ACHN (cell line): ENCODE measurements around the gene AICDA.
"Not testable (repeated sequence)": the region's sequence is repeated elsewhere in the genome, so short reads cannot be mapped to it uniquely, and the experiment has no call there.

ENCODE experiments used
- DNase-seq: peaks from one replicate; pipeline ENCODE4 v3.0.0-alpha.2; 2015
- in situ Hi-C: cut with HindIII; loops from 2 replicates; pipeline ENCODE4 v1.10.0; 2017; ENCODE audit warnings: low sequenced_read_pairs, low pct_ligation_motif_present, low pct_unique_long_range_greater_than_20kb

The AICDA gene

GRCh38 chr12:8624750-8625149, 12.1 kb upstream of the AICDA start:
- in situ Hi-C loops, DNase-seq: not testable (repeated sequence)

GRCh38 chr12:8622646-8623045, 10.0 kb upstream of the AICDA start:
- in situ Hi-C loops, result no loop called here

GRCh38 chr12:8615206-8615605, 2.5 kb upstream of the AICDA start:
- in situ Hi-C loops, result no loop called here
- DNase-seq, result no peak

More at GRCh38 chr12:8622646-8623045, 10.0 kb upstream of the AICDA start:
- DNase-seq, result no peak

GRCh38 chr12:8613881-8614280, 1.2 kb upstream of the AICDA start:
- DNase-seq, in situ Hi-C loops: not testable (repeated sequence)

- in situ Hi-C loops, result no loop called here
- peak; percentile 70 for DNase-seq
These were observed 3.5 kb downstream of the AICDA start for GRCh38 chr12:8609061-8609570.

- DNase-seq, result no peak
- in situ Hi-C loops, result no loop called here
These were observed 5.8 kb downstream of the AICDA start for GRCh38 chr12:8606890-8607289.

GRCh38 chr12:8605057-8605456, 7.6 kb downstream of the AICDA start:
- in situ Hi-C loops, result no loop called here
- no peak for DNase-seq

GRCh38 chr12:8603856-8604255, 8.8 kb downstream of the AICDA start:
- DNase-seq, result peak; percentile 20
- in situ Hi-C loops, result no loop called here

- DNase-seq, result no peak
- in situ Hi-C loops, result no loop called here
These were observed 9.4 kb downstream of the AICDA start for GRCh38 chr12:8603286-8603685.

GRCh38 chr12:8596561-8596960, 16.1 kb downstream of the AICDA start:
- in situ Hi-C loops, result no loop called here

GRCh38 chr12:8594072-8594471, 18.6 kb downstream of the AICDA start:
- no peak for DNase-seq
- in situ Hi-C loops, result no loop called here

More at GRCh38 chr12:8596561-8596960, 16.1 kb downstream of the AICDA start:
- DNase-seq, result no peak

GRCh38 chr12:8593246-8593645, 19.4 kb downstream of the AICDA start:
- in situ Hi-C loops, result no loop called here
- DNase-seq, result no peak

GRCh38 chr12:8590842-8591545, 21.7 kb downstream of the AICDA start:
- in situ Hi-C loops, result no loop called here
- no peak for DNase-seq

GRCh38 chr12:8589679-8590078, 23.0 kb downstream of the AICDA start:
- in situ Hi-C loops, result no loop called here
- DNase-seq, result no peak

GRCh38 chr12:8584478-8584877, 28.2 kb downstream of the AICDA start:
- DNase-seq, in situ Hi-C loops: not testable (repeated sequence)

GRCh38 chr12:8584004-8584403, 28.7 kb downstream of the AICDA start:
- in situ Hi-C loops, result no loop called here
- DNase-seq, result no peak

GRCh38 chr12:8581098-8581784, 31.4 kb downstream of the AICDA start:
- in situ Hi-C loops, result no loop called here
- no peak for DNase-seq

GRCh38 chr12:8577879-8578278, 34.8 kb downstream of the AICDA start:
- no peak for DNase-seq
- in situ Hi-C loops, result no loop called here

GRCh38 chr12:8572507-8572906, 40.2 kb downstream of the AICDA start:
- no peak for DNase-seq
- in situ Hi-C loops, result no loop called here

- peak; percentile 11 for DNase-seq
- in situ Hi-C loops, result no loop called here
These were observed 46.1 kb downstream of the AICDA start for GRCh38 chr12:8566525-8566924.
